Measurements from ENCODE around the gene NUDT19. TPM values are rescaled to one million over a fixed set of nuclear protein-coding genes. Genes with fewer than 3 reads are reported as not detected.
"Not testable (repeated sequence)": the region's sequence is repeated elsewhere in the genome, so short reads cannot be mapped to it uniquely, and the experiment has no call there.

The NUDT19 gene
- total and polyA plus RNA-seq, 2 donors (not counting 3 experiments of a cell fraction or from before 2014, with no cell fraction given) = 6.6 to 14.0 TPM

- H3K79me2 ChIP-seq (ENCODE audit: control insufficient read depth, insufficient read depth, low read length) = no peaks in the 10 kb centered on the region
- H2AFZ ChIP-seq (ENCODE audit: low read depth, low read length) = no peak overlapping the region
- H3K9ac ChIP-seq (replicated peaks; ENCODE audit: extremely low read depth, insufficient read depth, low read length) = no peak overlapping the region
- FAIRE-seq = no peak
- no peaks in the 10 kb centered on the region for H3K36me3 ChIP-seq (ENCODE audit: control insufficient read depth in 2 of 2, extremely low read depth in 1 of 2, insufficient read depth in 2 of 2, low read length in 2 of 2)
- H3K9me3 ChIP-seq (replicated peaks; ENCODE audit: control insufficient read depth, insufficient read depth, low read length) = no peaks in the 10 kb centered on the region
- DNase-seq (ENCODE audit: low read depth, low spot score) = no peak
- H3K27ac ChIP-seq (ENCODE audit: insufficient read depth, low read depth, low read length) = no peak overlapping the region
- ChIA-PET POLR2A (no interaction called here), CTCF (no interaction called here)
- no peaks in the 10 kb centered on the region for H3K9me1 ChIP-seq (replicated peaks; ENCODE audit: control insufficient read depth, extremely low read depth, insufficient read depth, low read length)
- dilution Hi-C loops (cut with MboI; ENCODE audit: extremely low pct_ligation_motif_present, low sequenced_read_pairs) = no loop called here
- peaks cover 0 to 1% of the 10 kb centered on the region in 2 experiments for H3K27me3 ChIP-seq (ENCODE audit: control insufficient read depth in 2 of 2, insufficient read depth in 2 of 2, low read length in 2 of 2)
- no peaks in the 10 kb centered on the region for H3K4me1 ChIP-seq (ENCODE audit: control insufficient read depth, extremely low read depth, insufficient read depth, low read length)
- intact Hi-C loops (cut with micrococcal nuclease) = no loop called here
- no peaks in the 10 kb centered on the region for H4K20me1 ChIP-seq (replicated peaks; ENCODE audit: control insufficient read depth, extremely low read depth, insufficient read depth, low read length)
- BruUV-seq (replicated peaks) = no TSS peak
- H3K4me2 ChIP-seq (ENCODE audit: insufficient read depth, low read length) = no peak overlapping the region
- no peak overlapping the region for H3K4me3 ChIP-seq (replicated peaks in 1 of 3; ENCODE audit: insufficient read depth in 1 of 3, low read depth in 1 of 3, low read length in 3 of 3)
- TF ChIP-seq EZH2 (IDR thresholded peaks at IDR 0.05; ENCODE audit: borderline replicate concordance, low read depth, low read length, severe bottlenecking) = no peak
Measured at GRCh38 chr19:32743447-32743846, 51.8 kb downstream of the NUDT19 start.

GRCh38 chr19:32744555-32745325 is 53.1 kb downstream of the NUDT19 start:
- ChIA-PET POLR2A (no interaction called here), CTCF (no interaction called here)
- TF ChIP-seq MYC (IDR thresholded peaks at IDR 0.05; ENCODE audit: low read depth, low read length) (no peak), EZH2 (IDR thresholded peaks at IDR 0.05; ENCODE audit: borderline replicate concordance, low read depth, low read length, severe bottlenecking) (no peak), GATA2 (IDR thresholded peaks at IDR 0.05; ENCODE audit: insufficient read depth, insufficient read length, low read depth, low read length) (no peak), POLR2AphosphoS5 (IDR thresholded peaks at IDR 0.05; ENCODE audit: insufficient read depth, low read depth, low read length) (no peak), MAX (IDR thresholded peaks at IDR 0.05; ENCODE audit: insufficient read depth, insufficient read length) (no peak), JUN (IDR thresholded peaks at IDR 0.05; ENCODE audit: borderline replicate concordance, insufficient read depth, insufficient read length, low read depth) (no peak), FOS (IDR thresholded peaks at IDR 0.05; ENCODE audit: borderline replicate concordance, insufficient read depth, low read length) (no peak)
- Histone ChIP-seq H3K27me3 (ENCODE audit: control insufficient read depth in 2 of 2, insufficient read depth in 2 of 2, low read length in 2 of 2) (peaks cover 0 to 1% of the 10 kb centered on the region in 2 experiments), H3K4me3 (replicated peaks in 1 of 3; ENCODE audit: insufficient read depth in 1 of 3, low read depth in 1 of 3, low read length in 3 of 3) (no peak overlapping the region), H3K9ac (replicated peaks; ENCODE audit: extremely low read depth, insufficient read depth, low read length) (no peak overlapping the region), H3K4me2 (ENCODE audit: insufficient read depth, low read length) (no peak overlapping the region), H3K79me2 (ENCODE audit: control insufficient read depth, insufficient read depth, low read length) (no peaks in the 10 kb centered on the region), H3K9me3 (replicated peaks; ENCODE audit: control insufficient read depth, insufficient read depth, low read length) (no peaks in the 10 kb centered on the region), H3K27ac (ENCODE audit: insufficient read depth, low read depth, low read length) (no peak overlapping the region), H4K20me1 (replicated peaks; ENCODE audit: control insufficient read depth, extremely low read depth, insufficient read depth, low read length) (no peaks in the 10 kb centered on the region), H3K36me3 (ENCODE audit: control insufficient read depth in 2 of 2, extremely low read depth in 1 of 2, insufficient read depth in 2 of 2, low read length in 2 of 2) (no peaks in the 10 kb centered on the region), H3K9me1 (replicated peaks; ENCODE audit: control insufficient read depth, extremely low read depth, insufficient read depth, low read length) (no peaks in the 10 kb centered on the region), H3K4me1 (ENCODE audit: control insufficient read depth, extremely low read depth, insufficient read depth, low read length) (no peaks in the 10 kb centered on the region), H2AFZ (ENCODE audit: low read depth, low read length) (no peak overlapping the region)
- intact Hi-C loops (cut with micrococcal nuclease) (no loop called here), dilution Hi-C loops (cut with MboI; ENCODE audit: extremely low pct_ligation_motif_present, low sequenced_read_pairs) (no loop called here)
- no TSS peak for BruUV-seq (replicated peaks)
- DNase-seq (ENCODE audit: low read depth, low spot score) = no peak
- FAIRE-seq = no peak

GRCh38 chr19:32745594-32746251 is 54.1 kb downstream of the NUDT19 start:
- BruUV-seq (replicated peaks); POLR2A ChIA-PET; H3K4me1 ChIP-seq (ENCODE audit: control insufficient read depth, extremely low read depth, insufficient read depth, low read length); DNase-seq (ENCODE audit: low read depth, low spot score); H3K36me3 ChIP-seq (ENCODE audit: control insufficient read depth in 2 of 2, extremely low read depth in 1 of 2, insufficient read depth in 2 of 2, low read length in 2 of 2); H3K4me3 ChIP-seq (replicated peaks in 1 of 3; ENCODE audit: insufficient read depth in 1 of 3, low read depth in 1 of 3, low read length in 3 of 3); H3K4me2 ChIP-seq (ENCODE audit: insufficient read depth, low read length); FAIRE-seq; dilution Hi-C loops (cut with MboI; ENCODE audit: extremely low pct_ligation_motif_present, low sequenced_read_pairs); H4K20me1 ChIP-seq (replicated peaks; ENCODE audit: control insufficient read depth, extremely low read depth, insufficient read depth, low read length); CTCF ChIA-PET; H3K27ac ChIP-seq (ENCODE audit: insufficient read depth, low read depth, low read length); H3K79me2 ChIP-seq (ENCODE audit: control insufficient read depth, insufficient read depth, low read length); H2AFZ ChIP-seq (ENCODE audit: low read depth, low read length); H3K27me3 ChIP-seq (ENCODE audit: control insufficient read depth in 2 of 2, insufficient read depth in 2 of 2, low read length in 2 of 2); H3K9ac ChIP-seq (replicated peaks; ENCODE audit: extremely low read depth, insufficient read depth, low read length); intact Hi-C loops (cut with micrococcal nuclease); H3K9me1 ChIP-seq (replicated peaks; ENCODE audit: control insufficient read depth, extremely low read depth, insufficient read depth, low read length); H3K9me3 ChIP-seq (replicated peaks; ENCODE audit: control insufficient read depth, insufficient read depth, low read length): not testable (repeated sequence)
